Panc1 (cell line): Measurements from ENCODE around the gene FNIP1. TPM values are rescaled to one million over a fixed set of nuclear protein-coding genes. Genes with fewer than 3 reads are reported as not detected.

Experiments used
- ATAC-seq: fragments of 200-7000 bp; cut with Tn5 transposase; 2 replicates; pipeline ENCODE4 v1.9.1; 2020; ENCODE audit warnings: mild to moderate bottlenecking, moderate library complexity
- BruUV-seq: library from RNA; stranded (reverse); fragments of 400-500 nt; replicated peaks from 2 replicates; lab custom pipeline; 2021; lab: Mats Ljungman, UMichigan
- CTCF ChIA-PET: fragments of 300-600 bp; sonication (Branson Sonifier 250); formaldehyde crosslinking; loops from one replicate; lab custom pipeline; 2022; ENCODE audit warnings: antibody characterized with exemption; lab: Charles Lee
- POLR2A ChIA-PET: fragments of 300-600 bp; sonication (Branson Sonifier 250); formaldehyde crosslinking; loops from one replicate; lab custom pipeline; 2022; ENCODE audit warnings: antibody characterized with exemption; lab: Charles Lee
- DNase-seq: peaks from one replicate; pipeline ENCODE4 v3.0.0-alpha.2; 2010; ENCODE audit warnings: low read depth, low spot score
- H3K27ac ChIP-seq: 2 replicates; pipeline ENCODE4 v1.5.1; 2011; ENCODE audit warnings: mild to moderate bottlenecking, low read length, inconsistent platforms
- H3K27me3 ChIP-seq: fragments of 200-500 bp; sonication (Bioruptor generic); 2 replicates; pipeline ENCODE4 v1.6.0; 2014; ENCODE audit warnings: low read length, inconsistent platforms; ENCODE audit not compliant: control insufficient read depth, insufficient read depth
- H3K36me3 ChIP-seq: fragments of 200-500 bp; sonication (Bioruptor generic); 2 replicates; pipeline ENCODE4 v1.5.1; 2014; ENCODE audit warnings: inconsistent platforms, mild to moderate bottlenecking, low read length, moderate library complexity; ENCODE audit not compliant: control insufficient read depth, insufficient read depth
- H3K4me1 ChIP-seq: 2 replicates; pipeline ENCODE4 v1.5.1; 2011; ENCODE audit warnings: inconsistent platforms, mild to moderate bottlenecking, low read length, moderate library complexity; ENCODE audit not compliant: control insufficient read depth, insufficient read depth
- H3K4me3 ChIP-seq, 2 experiments: 2 replicates each; pipeline ENCODE4 v1.5.1; 2011 to 2012; ENCODE audit warnings: low read depth in 2 of 2, low read length in 2 of 2, mild to moderate bottlenecking in 2 of 2, inconsistent platforms in 1 of 2, moderate library complexity in 1 of 2
- H3K9me3 ChIP-seq: fragments of 200-500 bp; sonication (Bioruptor generic); 2 replicates; pipeline ENCODE4 v1.5.1; 2014; ENCODE audit warnings: low read depth, mild to moderate bottlenecking, inconsistent platforms, low read length, moderate library complexity; ENCODE audit not compliant: control insufficient read depth, insufficient read depth
- CTCF ChIP-seq: fragments of 450-650 bp; IDR thresholded peaks from 2 replicates; pipeline ENCODE4 v1.5.1; 2017; ENCODE audit warnings: mild to moderate bottlenecking
- POLR2AphosphoS5 ChIP-seq: IDR thresholded peaks from 2 replicates; pipeline ENCODE4 v1.6.1; 2012; ENCODE audit warnings: mild to moderate bottlenecking, low read depth, low read length, moderate library complexity
- REST ChIP-seq, 2 experiments: IDR thresholded peaks; 2 replicates each; pipeline ENCODE4 v1.6.1; 2011 to 2012; ENCODE audit warnings: low read depth in 2 of 2, control low read depth in 1 of 2, low read length in 1 of 2, mild to moderate bottlenecking in 1 of 2, moderate library complexity in 1 of 2; ENCODE audit not compliant: insufficient read depth in 1 of 2
- SIN3A ChIP-seq: IDR thresholded peaks from 2 replicates; pipeline ENCODE4 v1.6.1; 2012; ENCODE audit warnings: low read depth, mild to moderate bottlenecking, low read length, moderate library complexity, borderline replicate concordance; ENCODE audit not compliant: insufficient read depth
- TCF7L2 ChIP-seq: IDR thresholded peaks from 2 replicates; pipeline ENCODE4 v1.6.1; 2011; ENCODE audit warnings: mild to moderate bottlenecking, low read depth, low read length, inconsistent platforms
- in situ Hi-C: cut with HindIII; loops from 2 replicates; pipeline ENCODE4 v1.10.0; 2016; ENCODE audit warnings: low sequenced_read_pairs, low pct_unique_long_range_greater_than_20kb
- intact Hi-C: fragments of 100-400 bp; cut with micrococcal nuclease; formaldehyde crosslinking; loops from one replicate; pipeline ENCODE4 v1.10.0; 2022; ENCODE audit not compliant: unreplicated experiment
- total RNA-seq: library from RNA; stranded (reverse); gene quantifications from one replicate; pipeline ENCODE4 v1.2.1, GENCODE V29; 2021; ENCODE audit not compliant: unreplicated experiment

FNIP1 gene
- total RNA-seq, 1 experiment from 2014 or later, result 48.3 TPM

DNA sequence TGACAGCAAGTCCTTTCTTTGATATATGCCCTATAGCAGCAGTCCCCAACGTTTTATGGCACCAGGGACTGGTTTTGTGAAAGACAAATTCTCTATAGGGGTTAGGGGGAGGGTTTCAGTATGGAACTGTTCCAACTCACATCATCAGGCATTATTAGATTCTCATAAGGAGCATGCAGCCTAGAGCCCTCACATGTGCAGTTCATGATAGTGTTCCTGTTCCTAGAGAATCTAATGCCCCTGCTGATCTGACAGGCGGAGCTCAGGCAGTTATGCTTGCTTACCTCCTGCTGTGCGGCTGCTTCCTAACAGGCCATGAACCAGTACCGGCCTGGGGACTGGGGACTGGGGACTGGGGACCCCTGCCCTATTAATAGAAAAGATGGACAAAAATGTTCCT, 159.1 kb downstream of the FNIP1 start:
- Histone ChIP-seq H3K4me3 (no peak overlapping the region), H3K36me3 (peaks cover 2% of the 10 kb centered on the region; the same call in 1 of the 2 replicates), H3K27me3 (no peaks in the 10 kb centered on the region), H3K27ac (peak overlapping the region; percentile 100; the same call in 1 of the 2 replicates), H3K9me3 (no peaks in the 10 kb centered on the region), H3K4me1 (peaks cover 11% of the 10 kb centered on the region)
- POLR2A ChIA-PET, result interaction anchor here (1.2 kb wide), 1 partner anchor 344 kb away, joined by 8 read pairs; no protein-coding TSS in a partner anchor
- in situ Hi-C loops, result no loop called here
- TF ChIP-seq POLR2AphosphoS5 (no peak), SIN3A (no peak), TCF7L2 (no peak), REST (IDR thresholded peaks at IDR 0.05; ENCODE audit: insufficient read depth in 1 of 2, low read depth in 2 of 2, low read length in 1 of 2) (no peak), CTCF (no peak)
- CTCF ChIA-PET, result interaction anchor here (0.7 kb wide), 1 partner anchor 45 kb away, joined by 9 read pairs; no protein-coding TSS in a partner anchor
- DNase-seq (no peak), ATAC-seq (no peak)
- intact Hi-C loops, result no loop called here
- no TSS peak for BruUV-seq

DNA sequence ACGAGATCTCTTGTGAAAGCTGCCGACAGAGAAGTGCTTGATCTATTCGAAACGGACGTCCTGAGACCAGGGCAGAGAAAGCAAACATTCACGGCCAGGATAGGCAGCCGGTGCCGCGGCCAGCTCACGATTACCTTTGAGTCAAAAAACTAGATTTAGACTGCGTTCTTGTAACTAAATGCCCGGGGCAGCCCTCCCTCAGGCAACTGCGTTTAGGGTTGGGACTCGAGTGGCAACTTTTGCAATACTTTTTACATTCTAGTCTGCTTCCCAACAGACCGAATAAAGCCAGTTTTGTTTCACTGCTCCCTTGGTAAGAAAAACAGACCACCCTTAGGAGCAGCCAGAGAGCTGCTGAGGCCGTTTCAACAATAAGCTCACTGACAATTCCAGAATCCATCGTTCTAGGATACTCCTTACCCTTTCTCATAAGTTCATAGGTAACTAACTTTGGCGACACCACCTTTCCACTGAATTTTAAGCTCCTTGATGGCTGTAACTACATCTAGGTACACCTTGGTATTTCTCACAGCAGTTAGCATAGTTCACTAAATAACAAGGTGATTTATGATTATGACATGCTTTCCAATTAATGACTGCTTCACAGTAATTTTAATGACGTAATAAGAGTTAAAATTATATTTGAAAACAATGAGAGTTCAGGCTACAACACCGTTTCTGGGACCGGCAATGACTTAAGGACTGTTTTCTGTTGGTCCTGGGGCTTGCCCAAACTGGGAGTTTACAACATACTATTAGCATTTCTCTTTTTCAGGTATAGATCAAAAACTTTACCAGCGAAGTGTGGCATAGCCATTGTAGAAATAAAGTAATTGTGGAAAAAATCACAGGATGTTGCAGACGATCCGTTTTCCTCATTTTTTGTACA, 160.9 kb downstream of the FNIP1 start:
- TF ChIP-seq REST (IDR thresholded peaks at IDR 0.05; ENCODE audit: insufficient read depth in 1 of 2, low read depth in 2 of 2, low read length in 1 of 2) (no peak), CTCF (no peak), POLR2AphosphoS5 (peak; percentile 20; the same call in 1 of the 2 replicates), TCF7L2 (no peak; the same call in 1 of the 2 replicates), SIN3A (no peak)
- peaks cover 2% of the 10 kb centered on the region; the same call in 1 of the 2 replicates for H3K36me3 ChIP-seq
- TSS peak; percentile 99 for BruUV-seq
- ATAC-seq (peak; percentile 6), DNase-seq (no peak)
- in situ Hi-C loops (no loop called here), intact Hi-C loops (no loop called here)
- peak overlapping the region; percentile 87 to 92 for H3K4me3 ChIP-seq
- ChIA-PET POLR2A (interaction anchor here (0.7 to 1.0 kb wide), 3 partner anchors 11 to 47 kb away, joined by 3 to 4 read pairs (median 3); no protein-coding TSS in a partner anchor), CTCF (no interaction called here)
- no peaks in the 10 kb centered on the region for H3K27me3 ChIP-seq
- no peaks in the 10 kb centered on the region for H3K9me3 ChIP-seq
- H3K4me1 ChIP-seq, result peaks cover 19% of the 10 kb centered on the region
- H3K27ac ChIP-seq, result peak overlapping the region; percentile 100
